HG03575 (cell line): ENCODE data around the gene CDC37.
A peak's percentile ranks its signal among the peaks of the same experiment; 100 is the strongest.
"Not testable (repeated sequence)": the region's sequence is repeated elsewhere in the genome, so short reads cannot be mapped to it uniquely, and the experiment has no call there.

Source experiments
- ATAC-seq: cut with Tn5 transposase; IDR thresholded peaks from one replicate; pipeline ENCODE4 v1.9.1; 2021; ENCODE audit not compliant: unreplicated experiment, insufficient number of reproducible peaks, low FRiP score; ENCODE audit errors: extremely low read depth

Gene CDC37

GRCh38 chr19:10402441-10403038, 802 bp downstream of the CDC37 start:
- no peak for ATAC-seq

- no peak for ATAC-seq
Measured at GRCh38 chr19:10399878-10400277, 3.5 kb downstream of the CDC37 start.

- ATAC-seq = not testable (repeated sequence)
Measured at GRCh38 chr19:10399340-10399739, 4.0 kb downstream of the CDC37 start.

- no peak for ATAC-seq
Measured at GRCh38 chr19:10398819-10399218, 4.5 kb downstream of the CDC37 start.

GRCh38 chr19:10395917-10396316, 7.4 kb downstream of the CDC37 start:
- ATAC-seq = no peak

GRCh38 chr19:10395436-10395835, 7.9 kb downstream of the CDC37 start:
- no peak for ATAC-seq

GRCh38 chr19:10395003-10395402, 8.3 kb downstream of the CDC37 start:
- no peak for ATAC-seq

- ATAC-seq = no peak
Measured at GRCh38 chr19:10393137-10393536, 10.2 kb downstream of the CDC37 start.

- ATAC-seq = no peak
Measured at GRCh38 chr19:10392120-10392519, 11.2 kb downstream of the CDC37 start.

- no peak for ATAC-seq
Measured at GRCh38 chr19:10390652-10391286, 12.6 kb downstream of the CDC37 start.

- no peak for ATAC-seq
Measured at GRCh38 chr19:10389863-10390262, 13.5 kb downstream of the CDC37 start.

GRCh38 chr19:10388957-10389356, 14.4 kb downstream of the CDC37 start:
- no peak for ATAC-seq

- no peak for ATAC-seq
Measured at GRCh38 chr19:10384580-10384979, 18.8 kb downstream of the CDC37 start.

- not testable (repeated sequence) for ATAC-seq
Measured at GRCh38 chr19:10383223-10383499, 20.2 kb downstream of the CDC37 start.

GRCh38 chr19:10380313-10381102, 22.8 kb downstream of the CDC37 start, which contains the start of gene TYK2:
TSS of gene TYK2 (minus strand) at chr19:10380572. CDS start at chr19:10378406, 2,166 bp downstream.
- ATAC-seq = peak; percentile 61

GRCh38 chr19:10379880-10380312, 23.4 kb downstream of the CDC37 start:
- no peak for ATAC-seq

- ATAC-seq = no peak
Measured at GRCh38 chr19:10378124-10378523, 25.2 kb downstream of the CDC37 start.

GRCh38 chr19:10377140-10377640, 26.2 kb downstream of the CDC37 start:
- not testable (repeated sequence) for ATAC-seq

- no peak for ATAC-seq
Measured at GRCh38 chr19:10374931-10375330, 28.4 kb downstream of the CDC37 start.

- no peak for ATAC-seq
Measured at GRCh38 chr19:10372690-10373089, 30.7 kb downstream of the CDC37 start.
